Activated CD8-positive, alpha-beta memory T cell treated with anti-CD3 and anti-CD28 coated beads for 24 hours (primary cell): ENCODE results near the gene MPO.

Experiments used
- DNase-seq: peaks from one replicate; pipeline ENCODE4 v3.0.0-alpha.2; 2020

Gene MPO

DNA sequence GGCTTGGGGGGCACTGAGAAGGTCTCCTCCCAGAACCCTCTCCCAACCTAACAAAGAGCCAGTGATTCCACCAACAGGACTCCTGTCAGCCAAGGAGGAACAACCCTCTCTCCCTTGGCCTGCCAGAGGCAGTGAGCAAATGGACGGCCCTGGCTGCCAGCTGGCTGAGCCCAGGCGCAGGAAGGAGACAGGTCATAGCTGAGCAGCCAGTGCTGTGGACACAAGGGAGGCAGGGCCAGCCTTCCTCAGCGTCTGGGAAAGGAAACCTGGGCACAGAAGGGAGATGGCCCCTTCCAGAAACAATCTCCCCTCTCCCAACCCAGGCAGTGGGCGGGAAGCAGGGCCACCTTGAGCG, 2.1 kb downstream of the MPO start:
- peak; percentile 53 for DNase-seq

DNA sequence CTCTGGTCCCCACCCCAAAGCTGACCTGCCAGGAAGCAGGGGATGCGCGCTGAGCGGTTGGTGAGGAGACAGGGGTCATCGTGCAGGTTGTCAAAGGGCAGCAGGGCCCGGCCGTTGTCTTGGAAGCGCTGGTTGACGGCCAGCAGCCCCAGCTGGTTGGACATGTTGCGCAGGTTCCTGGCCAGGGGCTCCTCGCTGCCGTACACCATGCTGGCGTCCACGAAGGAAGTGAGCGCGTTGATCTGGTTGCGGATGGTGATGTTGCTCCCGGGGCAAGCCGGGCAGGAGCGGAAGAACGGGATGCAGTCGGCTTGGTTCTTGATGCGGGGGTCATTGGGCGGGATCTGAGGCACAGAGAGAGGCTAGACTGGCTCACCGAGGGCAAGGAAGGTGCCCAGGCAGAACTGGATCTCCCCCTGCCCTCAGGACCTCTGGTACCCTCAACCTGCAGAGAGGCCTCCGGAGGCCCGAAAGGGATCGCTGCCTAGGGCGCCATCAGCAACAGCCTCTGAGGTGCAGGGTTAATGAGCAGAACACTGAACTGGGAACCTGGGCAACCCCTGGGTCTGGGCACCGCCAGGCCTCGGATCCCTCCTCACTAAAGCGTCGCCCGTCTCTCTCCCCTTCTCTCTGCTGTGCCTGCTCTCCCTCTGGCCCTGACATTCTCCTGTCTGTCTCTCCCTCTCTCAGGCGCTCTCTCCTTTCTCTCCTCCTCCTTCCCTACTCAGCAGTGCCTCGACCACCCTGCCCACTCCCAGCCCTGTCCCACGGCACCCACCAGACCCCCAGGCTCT, 2.7 kb downstream of the MPO start:
- DNase-seq, result peak; percentile 49

DNA sequence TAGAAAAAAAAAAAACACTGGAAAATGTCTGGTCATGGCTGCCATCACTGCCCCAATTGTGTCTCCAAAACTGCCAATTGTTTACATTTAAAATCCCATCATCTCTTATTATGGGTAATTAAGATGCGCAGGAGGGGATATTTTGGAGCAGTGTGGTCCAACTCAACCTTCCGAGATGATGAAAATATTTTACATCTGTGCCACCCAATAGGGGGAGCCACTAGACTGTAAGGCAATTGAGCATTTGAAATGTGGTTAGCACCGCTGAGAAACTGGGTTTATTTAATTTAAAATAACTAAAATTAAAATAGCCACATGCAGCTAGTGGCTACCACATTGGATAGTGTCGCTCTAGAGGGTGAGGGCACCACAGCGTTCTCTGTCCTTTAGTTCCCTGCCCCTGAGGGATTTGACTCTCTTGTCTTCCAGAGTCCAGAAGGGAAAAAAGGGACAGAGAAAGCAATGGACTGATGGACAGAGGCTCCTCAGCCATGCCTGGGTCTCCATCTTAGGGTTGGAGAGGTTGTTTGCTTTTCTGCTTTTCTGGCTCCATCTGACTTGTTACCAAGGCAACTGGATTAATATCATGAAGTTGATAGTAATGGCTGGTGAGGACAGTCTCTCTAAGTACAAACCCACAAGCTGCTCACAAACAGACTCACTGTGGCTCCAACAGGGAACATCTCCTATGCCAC, 3.5 kb downstream of the MPO start:
- DNase-seq, result peak; percentile 43

DNA sequence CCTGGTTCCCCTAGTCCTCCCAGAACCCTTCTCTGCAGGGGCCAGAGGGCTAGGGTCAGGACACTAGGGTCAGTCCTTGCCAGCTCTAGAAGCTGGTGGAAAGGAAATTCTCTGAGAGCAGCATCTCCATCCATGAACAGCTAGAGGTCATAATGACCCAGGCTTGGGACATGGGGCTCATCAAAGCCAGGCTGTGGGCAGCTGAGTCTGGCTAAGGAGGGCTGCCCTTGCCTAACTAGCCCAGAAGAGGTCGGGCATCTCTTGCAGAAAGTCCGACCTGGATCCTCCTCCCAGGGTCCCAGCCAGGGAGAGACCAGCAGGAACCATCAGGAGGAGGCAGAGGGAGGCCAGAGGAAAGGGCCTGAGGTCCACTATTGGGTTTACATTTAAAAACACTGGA, 4.3 kb downstream of the MPO start:
- DNase-seq, result no peak

DNA sequence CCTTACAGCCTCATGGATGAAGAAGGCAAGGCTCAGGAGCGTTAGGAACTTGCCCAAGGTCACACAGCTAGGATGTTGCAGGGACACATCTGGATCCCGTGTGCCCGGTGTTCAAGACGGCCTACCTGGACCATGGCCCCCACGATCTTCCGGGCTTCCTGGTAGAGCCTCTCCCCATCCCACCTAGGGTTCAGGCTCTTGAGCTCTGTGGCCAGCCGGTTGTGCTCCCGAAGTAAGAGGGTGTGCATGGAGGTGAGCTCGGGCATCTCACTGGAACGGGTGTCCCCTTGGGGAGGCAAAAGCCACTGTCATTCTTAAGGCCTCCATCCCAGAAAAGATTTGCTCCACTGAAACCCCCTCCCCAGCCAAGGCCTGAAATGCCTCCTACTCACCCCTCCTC, 5.3 kb downstream of the MPO start:
- no peak for DNase-seq

DNA sequence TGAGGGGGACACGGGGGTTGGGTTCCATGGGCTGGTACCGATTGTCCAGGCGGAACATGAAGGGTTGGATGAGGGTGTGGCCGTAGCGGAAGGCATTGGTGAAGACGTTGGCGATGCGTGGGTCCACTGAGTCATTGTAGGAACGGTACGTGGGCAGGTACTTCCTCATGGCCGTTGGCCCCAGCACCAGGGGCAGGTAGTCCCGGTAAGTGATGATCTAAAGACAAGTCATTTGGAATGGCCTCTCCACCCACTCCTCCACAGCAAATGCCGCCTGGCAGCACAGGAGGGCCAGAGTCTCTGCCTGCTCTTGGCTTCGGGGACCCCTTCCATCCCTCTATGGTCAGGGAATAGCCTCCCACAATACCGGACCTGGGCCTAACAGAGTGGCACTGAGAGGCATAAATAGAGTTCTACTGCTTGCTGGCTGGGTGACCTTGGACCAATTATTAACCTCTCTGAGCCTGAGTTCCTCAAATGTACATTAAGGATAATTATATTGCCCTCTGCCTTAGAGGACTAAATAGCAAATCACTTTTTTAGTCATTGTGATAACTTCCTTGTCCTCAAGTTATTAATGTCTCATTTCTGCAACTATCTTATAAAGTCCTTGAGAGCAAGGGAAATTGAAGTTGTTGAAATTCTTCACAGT, 7.2 kb downstream of the MPO start:
- DNase-seq, result no peak

DNA sequence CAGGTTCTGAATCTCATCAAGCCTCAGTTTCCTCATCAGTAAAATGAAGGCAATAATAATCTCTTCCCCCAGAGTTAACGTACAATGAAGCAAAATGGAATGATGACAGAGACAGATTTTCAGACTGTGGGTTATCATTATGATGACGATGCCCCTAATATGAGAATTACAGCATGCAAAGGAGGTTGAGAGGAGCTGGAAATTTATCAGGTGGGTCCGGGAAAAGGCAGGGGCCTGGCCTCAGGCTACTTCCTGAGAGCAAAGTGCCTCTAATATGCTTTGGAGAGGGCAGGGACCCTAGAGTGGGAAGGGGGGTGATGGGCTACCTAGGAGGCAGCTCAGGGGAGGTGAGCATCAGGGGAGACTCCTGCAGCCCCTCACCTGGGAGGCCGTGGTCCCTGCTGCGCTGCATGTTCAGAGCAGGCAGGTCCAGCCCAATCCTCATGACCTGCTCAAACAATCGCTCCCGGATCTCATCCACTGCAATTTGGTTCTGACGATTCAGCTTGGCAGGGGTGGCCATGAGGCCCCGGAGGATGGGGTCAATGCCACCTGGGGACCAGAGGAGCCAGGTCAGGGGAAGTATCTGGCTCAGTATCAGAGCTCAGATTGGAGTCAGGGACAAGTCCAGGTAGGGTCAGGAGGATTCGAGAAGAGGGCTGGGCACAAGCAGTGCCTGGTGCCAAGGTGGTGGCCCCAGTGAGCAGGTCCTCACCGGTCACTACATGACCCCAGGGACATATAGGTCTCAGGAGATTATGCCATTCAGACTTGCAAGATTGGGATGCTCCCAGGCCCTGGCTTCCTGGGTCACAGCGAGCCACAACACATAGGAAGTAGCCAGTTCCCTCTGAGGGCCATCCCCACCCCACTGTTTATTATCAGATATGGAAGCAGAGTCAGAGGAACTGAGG, 8.1 kb downstream of the MPO start:
- DNase-seq, result peak; percentile 50

DNA sequence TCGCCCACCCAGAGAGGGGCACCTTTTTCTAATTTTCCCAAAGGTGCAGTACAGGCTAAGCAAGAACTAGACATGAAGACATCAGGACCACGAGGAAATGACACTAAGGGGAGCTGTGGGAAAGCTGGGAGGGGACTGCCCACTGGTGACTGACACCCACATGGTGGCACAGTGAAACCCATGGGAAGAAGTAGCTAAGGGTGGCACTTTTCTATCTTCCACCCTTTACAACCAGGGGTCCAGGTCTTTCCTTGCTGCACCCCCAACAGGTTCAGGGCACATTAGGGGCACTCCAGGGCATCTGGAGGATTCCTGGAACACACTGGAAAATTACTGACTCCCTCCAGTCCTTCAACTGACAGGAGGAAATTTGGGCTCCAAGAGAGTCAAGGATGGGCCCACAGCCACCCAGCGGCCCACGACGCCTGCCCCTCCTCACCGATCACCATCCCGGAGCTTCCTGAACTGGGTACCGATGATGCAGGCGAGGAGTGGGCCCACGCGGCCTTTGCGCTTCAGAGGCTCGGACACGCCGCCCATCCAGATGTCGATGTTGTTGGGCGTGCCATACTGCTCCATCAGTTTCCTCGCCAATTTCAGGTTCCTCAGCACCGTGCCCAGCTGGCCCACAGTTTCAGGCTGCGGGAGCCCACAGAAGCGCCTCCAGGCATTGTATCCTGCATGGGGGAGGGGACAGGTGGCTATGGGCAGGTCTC, 9.4 kb downstream of the MPO start:
- peak; percentile 38 for DNase-seq

DNA sequence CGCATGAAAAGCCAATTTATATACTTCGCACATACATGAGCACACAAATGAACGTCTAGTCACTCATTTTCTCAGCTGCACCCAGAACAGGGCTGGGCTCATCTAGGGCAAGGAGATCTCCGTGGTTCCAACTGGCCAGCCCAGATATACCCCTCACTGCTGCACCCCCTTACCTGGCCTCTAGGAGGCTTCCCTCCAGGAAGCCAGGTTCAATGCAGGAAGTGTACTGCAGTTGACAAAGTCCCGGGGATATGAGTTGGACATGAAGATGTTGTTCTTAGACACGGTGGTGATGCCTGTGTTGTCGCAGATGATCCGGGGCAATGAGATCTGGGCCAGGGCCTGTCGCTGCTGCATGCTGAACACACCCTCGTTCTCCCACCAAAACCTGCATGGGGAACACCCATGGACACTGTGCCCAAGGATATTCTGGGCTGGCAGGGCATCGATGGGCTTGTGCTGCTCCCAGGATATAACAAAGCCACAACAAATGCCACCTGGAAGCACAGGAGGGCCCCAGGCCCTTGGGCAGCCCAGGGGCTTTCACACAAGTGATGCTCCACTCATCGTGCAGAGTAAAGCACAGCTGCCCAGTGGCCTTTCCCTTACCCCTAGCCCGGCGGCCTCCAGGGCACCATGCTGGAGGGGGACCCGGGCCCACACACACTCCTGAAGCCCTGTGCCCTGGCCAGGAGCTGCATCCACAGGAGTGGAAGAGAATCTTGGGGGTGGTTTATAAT, 10.1 kb downstream of the MPO start:
- DNase-seq, result peak; percentile 46

DNA sequence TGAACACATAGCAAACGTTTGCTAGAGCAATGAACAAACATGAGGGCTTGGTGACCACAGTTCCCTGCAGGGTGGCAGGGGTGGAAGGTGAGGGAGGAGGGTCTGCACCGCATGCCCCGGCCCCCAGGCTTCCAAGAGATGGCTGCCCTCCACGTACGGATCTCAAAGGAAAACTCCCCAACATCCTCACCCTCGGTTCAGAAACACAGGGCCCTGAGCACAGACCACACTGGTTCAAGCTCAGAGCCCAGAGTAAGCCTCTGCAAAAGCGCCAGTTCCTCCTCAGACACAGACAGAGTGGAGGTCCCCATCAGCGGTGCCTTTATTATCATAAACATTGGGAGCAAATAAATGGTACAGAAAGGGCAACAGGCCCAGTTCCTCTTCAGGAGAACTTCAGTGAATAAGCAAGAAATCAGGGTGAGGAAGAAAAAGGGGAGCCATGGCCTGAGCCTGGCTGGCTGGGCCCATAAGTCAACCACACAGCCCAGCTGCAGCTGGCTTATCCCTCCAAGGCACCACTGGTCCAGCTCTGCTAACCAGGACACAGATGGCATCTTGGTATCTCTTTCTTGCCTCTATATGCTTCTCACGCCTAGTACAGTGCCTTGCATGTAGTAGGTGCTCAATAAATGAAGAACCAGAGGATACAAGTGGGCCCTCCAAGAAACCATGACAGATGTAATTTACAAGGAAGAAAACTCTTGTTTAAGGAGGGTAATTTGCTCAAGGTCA, 11.0 kb downstream of the MPO start:
- no peak for DNase-seq

DNA sequence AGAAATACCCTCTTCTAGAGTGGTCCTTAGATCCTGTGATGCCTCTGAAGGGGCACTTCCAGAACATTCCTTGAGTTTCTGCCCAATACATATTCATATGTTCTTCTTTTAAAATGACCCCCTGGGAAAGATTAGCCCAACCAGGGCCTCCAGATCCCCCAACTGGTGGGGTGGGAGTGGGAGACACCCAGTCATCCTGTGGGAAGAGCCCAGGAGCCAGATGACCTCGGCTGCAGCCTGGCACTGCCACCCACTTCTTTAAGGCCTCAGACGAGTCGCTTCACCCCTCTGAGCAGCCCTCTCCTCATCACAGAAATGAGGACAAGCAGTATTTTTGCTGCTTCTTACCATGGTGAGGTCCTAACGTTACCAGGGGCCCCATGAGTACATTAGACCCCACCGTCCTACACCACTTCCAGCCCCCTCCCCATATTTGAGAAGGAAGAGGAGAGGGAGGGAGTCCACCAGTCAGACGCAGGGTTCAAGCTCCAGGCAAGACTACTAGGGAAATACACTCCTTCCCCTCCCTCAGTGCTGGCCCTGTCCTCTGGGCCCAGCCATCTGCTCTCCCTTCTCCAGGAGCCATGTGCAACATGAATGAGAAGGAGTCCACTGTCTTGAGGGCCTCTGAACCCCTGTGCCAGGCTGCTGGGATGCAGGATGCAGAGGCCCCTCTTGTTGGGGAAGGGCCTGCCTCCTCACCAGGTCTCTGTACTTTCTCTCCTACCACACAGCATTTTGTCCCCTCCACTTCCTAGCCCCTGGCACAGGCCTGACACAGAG, 11.8 kb downstream of the MPO start:
- no peak for DNase-seq

DNA sequence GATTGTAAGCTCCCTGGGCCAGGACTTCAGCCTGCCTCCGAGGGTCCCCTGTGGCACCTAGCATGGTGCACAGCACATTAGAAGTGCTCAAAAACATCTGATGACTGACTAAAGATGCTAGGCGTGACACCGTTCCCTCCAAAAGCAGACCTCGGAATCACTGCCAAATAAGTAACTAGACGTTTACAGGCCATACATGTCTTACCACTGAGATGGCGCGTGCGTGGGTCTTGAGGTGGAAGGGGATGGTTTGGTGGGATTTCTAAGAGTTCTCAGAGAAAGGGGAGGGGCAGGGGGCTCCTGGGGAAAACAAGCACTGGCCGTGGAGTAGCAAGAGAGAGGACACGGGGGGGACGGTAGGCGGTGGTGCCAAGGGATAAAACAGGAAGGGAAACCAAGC, 12.4 kb downstream of the MPO start:
- DNase-seq, result no peak

DNA sequence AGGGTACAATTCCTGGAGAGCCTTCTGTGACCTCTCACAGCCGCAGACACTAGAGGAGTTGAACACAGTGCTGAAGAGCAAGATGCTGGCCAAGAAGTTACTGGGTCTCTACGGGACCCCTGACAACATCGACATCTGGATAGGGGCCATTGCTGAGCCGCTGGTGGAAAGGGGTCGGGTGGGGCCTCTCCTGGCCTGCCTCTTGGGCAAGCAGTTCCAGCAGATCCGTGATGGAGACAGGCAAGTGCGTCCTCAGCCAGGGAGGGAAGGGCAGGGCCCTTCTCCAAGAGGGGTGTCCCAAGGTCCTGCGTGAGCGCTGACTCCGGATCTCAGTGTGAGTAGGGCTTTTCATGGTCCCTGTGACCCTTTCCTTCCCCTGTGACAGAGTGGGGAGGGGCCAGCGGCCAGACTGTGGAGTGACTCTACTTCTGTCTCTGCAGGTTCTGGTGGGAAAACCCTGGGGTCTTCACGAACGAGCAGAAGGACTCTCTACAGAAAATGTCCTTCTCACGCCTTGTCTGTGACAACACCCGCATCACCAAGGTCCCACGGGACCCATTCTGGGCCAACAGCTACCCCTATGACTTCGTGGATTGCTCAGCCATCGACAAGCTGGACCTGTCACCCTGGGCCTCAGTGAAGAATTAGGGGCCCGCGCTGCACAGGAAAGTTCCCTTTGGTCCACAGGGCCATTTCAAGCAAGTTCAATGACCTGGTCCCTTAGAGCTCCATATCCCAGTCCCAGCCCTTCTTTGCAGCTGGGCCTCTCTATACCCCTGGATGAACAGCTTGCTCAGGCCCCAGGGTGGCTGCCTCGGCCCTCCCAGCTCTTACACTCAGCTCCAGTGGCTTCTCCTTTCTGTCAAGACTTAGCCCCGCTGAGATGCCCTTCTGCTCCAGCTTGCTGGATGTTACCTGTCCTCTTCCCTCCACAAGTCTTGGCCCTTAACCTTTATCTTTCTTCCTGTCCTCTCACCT, 13.1 kb downstream of the MPO start:
- DNase-seq, result peak; percentile 45

DNA sequence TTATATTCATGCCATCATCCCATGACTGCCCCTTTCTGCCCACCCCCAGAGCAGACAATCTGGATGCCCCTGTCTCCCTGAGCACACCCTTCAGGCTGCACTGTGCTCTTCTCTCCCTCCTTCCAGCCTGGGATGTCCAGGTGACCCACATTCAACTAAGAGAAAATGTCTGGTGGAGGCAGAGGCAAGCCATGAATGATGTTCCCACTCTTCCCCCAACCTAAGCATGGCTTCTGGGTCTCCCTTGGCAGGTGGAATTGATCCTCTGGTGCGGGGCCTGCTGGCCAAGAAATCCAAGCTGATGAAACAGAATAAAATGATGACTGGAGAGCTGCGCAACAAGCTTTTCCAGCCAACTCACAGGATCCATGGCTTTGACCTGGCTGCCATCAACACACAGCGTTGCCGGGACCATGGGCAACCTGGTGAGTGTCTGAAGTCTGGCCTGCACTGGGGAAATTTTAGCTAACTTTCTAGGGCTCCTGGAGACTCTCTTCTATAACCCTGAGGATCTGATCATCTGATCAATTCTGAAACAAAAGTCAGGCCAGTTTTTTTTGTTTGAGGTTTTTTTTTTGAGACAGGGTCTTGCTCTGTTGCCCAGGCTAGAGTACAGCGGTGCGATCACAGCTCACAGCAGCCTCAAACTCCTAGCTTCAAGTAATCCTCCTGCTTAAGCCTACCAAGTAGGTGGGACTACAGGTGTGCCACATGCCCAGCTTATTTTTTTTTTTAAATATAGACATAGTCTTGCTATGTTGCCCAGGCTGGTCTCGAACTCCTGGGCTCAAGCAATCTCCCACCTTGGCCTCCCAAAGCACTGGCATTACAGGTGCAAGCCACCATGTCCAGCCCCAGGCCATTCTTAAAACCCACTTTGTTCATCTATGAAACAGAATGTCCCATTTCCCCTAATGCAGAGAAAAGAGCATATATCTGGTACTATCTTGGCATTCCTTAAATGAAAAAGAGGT, 14.5 kb downstream of the MPO start:
- DNase-seq, result no peak

DNA sequence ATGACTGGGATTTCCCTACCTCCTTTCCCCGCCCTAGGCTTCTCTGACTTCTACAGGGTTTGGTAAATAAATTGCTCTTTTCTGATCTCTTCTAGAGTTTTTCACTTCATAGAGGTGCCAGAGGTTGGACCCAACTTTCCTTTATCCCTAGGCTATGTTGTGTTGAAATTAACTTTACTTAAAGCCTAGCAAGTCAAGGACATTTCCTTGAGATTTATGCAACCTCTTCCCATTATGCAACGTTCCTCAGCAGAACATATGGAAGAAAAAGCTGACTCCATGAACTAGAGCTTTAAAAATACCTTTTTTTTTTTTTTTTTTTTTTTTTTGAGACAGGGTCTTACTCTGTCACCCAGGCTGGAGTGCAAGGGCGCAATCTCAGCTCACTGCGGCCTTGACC, 15.5 kb downstream of the MPO start:
- no peak for DNase-seq

DNA sequence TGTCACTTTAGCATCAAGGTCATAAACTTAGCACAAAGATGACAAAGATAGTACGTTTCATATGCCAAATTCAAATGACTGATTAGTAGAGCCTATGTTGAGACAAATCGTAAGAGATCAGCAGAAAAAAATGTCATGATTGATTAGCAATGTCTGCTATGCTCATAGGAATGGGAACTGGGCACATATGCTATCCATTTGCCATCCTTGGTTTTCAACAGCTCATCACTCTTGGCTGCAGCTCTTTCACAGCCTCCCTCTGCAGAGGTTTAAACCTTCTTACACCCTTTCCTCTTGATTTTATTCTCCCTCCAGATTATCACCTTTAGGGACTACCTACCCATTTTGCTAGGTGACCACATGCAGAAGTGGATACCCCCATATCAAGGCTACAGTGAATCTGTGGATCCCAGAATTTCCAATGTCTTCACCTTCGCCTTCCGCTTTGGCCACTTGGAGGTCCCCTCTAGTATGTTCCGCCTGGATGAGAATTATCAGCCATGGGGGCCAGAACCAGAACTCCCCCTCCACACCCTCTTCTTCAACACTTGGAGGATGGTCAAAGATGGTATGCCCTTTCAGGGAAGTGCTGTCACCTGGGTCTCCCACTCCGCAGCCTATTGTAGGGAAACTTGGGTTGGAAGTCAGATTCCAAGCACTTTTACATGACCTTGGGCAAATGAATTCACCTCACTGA, 16.2 kb downstream of the MPO start:
- DNase-seq, result no peak

DNA sequence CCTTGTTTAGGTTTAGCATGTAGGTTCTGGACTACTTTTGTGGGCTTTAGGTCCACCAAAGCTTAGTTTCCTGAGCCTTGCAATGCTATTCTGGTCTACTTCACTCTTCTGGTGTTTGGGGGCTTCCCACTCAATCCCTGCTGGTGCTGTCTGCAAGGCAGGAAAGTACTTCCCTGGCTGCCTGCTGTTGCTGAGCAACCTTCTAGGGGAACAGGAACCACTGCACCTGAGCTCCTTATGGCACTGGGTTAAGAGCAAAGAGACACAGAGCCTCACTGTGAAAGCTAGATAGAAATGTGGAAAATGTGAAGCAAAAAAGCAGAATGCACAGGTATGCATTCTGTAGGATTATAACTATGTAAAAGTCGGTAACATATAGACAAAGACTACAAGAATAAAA, 17.0 kb downstream of the MPO start:
- no peak for DNase-seq
